ENCODE data around the gene SYT9.

DNA sequence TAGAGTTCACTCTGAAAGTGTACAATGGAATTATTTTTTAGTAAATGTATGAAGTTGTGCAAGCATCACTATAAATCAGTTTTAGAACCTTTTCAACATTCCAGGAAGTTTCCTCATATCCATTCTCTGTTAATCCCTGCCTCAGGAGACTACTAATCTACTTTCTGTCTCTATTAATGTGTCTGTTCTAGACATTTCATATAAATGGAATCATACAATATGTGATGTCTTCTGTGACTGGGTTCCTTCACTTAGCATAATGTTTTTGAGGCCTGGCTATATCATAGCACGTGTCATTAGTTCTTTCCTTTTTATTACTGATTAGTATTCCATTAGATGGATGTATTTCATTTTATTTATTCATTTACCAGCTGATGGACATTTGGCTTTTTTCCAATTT lies 17.1 kb downstream of the SYT9 start:
- no peak for TF ChIP-seq GABPA (IDR thresholded peaks at IDR 0.05; ENCODE audit: low read depth)
- TF ChIP-seq CHD2 (IDR thresholded peaks at IDR 0.05; ENCODE audit: low read length, partially characterized antibody), result no peak
- no peak for TF ChIP-seq USF1 (IDR thresholded peaks at IDR 0.05; ENCODE audit: borderline replicate concordance, low read depth)
